Right renal cortex interstitium (tissue), 3 donors: Measurements from ENCODE around the gene KIRREL3. TPM values are rescaled to one million over a fixed set of nuclear protein-coding genes. Genes with fewer than 3 reads are reported as not detected.

Experiments
- DNase-seq, 3 donors: peaks; one replicate each; pipeline ENCODE4 v3.0.0-alpha.2; 2013; ENCODE audit warnings: low read depth in 3 of 3, low spot score in 2 of 3
- polyA plus RNA-seq, 3 donors: library from polyadenylated mRNA; unstranded; fragments of 120-200 nt; gene quantifications; one replicate each; pipeline ENCODE4 v1.2.1, GENCODE V29; 2013; ENCODE audit not compliant: insufficient read length in 3 of 3

Gene KIRREL3
- polyA plus RNA-seq, 3 donors: 1.2 to 1.4 (median 1.3) TPM

DNA sequence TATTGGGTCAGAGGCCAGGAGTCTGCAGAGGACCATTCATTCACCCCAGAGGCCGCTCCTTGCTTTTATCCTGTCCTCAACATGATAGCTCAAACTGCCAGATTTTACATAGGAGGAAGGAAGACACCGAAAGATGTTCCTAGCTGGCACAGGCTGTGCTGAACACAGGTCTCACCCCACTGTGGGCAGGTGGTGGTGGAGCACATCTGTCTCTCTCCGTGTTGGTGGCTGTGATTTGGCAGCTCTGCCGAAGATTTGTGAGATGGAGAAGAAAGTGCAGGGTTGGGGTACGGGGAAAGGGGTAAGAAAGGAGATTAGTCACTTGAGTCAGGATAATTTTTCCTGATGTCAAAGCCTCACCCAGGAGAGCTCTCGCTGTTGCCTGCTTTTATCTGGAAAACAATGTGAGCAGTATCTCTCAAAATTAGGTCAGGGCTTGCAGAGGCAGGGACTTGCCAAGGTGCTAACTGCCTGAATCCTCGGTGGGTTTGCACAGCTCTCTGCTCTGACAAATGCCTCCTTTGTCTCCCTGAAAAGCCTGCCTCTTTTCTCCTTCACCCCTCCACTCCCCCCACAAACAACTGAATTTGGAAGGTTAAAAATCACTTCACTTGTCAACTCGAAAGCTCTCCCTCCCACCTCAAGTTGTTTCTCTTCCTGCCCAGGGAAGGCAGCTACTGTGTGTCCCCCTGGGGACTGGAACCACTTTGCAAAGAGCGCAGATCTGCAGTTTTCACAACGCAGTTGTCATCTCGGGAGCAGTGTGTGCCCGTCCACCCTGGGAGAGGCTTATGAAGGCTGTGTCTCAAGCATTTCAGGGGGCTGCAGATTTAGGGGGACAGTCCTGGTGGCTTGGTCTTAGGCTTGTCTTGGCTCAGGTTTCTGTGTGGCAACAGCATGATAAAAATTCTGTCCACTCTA is 345.4 kb downstream of the KIRREL3 start:
- DNase-seq: no peak

DNA sequence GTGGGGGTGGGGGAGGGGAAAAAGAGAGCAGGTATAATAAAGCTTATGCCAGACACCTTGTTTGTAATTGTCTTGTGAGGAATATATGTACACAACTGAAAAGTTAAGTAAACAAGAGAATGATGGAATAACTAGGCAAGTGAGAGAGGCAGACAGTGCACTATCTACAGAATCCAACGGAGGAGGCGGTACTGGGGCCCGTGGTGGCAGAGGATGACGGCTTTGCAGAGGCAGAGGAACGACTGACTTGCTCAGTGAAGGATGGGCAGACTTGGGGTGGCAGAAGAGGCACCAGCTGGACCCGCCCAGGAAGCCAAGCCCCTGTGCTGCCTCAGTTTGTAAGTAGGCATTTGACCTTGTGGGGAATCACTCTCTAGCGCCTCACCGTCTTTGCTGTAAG is 347.5 kb downstream of the KIRREL3 start:
- DNase-seq: no peak

GRCh38 chr11:126647735-126648134 is 352.8 kb downstream of the KIRREL3 start:
- DNase-seq: no peak

GRCh38 chr11:126646701-126647557 is 353.6 kb downstream of the KIRREL3 start:
- DNase-seq: no peak

- DNase-seq: no peak
Measured at GRCh38 chr11:126645186-126645585, 355.4 kb downstream of the KIRREL3 start.

GRCh38 chr11:126640186-126640585 is 360.4 kb downstream of the KIRREL3 start:
- no peak for DNase-seq

DNA sequence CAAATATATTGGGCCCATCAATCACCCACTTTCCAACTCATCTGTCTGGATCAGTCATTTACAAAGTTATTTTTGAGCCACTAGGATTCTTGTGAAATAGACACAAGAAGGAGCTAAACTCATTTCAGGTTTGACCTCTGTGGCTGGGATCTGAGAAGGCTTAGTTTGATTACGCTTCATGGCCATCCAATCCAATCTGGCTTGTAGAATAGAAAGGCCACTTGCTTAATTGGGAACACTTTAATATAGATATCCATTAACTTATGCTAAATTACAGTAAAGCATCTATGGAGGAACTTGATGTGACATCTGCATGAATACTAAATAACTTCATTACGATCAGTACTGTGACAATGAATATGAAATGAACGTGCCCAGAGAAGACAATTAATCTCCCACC is 360.9 kb downstream of the KIRREL3 start:
- DNase-seq: no peak

DNA sequence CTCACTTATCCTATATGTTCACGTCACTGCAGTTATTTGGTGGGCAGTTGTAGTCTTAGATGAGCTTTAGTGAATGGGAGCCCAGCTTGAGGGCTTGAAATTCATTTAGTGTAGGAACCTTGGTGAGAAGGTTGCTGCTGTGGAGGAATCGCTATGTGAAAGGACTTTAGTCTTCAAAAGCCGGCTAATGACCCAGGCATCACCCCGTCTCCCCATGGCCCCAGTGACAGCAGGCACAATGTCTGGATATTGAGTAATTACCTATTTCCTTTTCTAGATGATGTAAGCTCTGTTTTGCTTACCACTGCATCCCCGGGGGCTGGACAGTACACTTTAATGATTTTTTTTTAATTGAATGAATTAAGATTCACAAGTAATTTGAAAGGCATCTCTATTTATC is 361.9 kb downstream of the KIRREL3 start:
- DNase-seq: no peak

DNA sequence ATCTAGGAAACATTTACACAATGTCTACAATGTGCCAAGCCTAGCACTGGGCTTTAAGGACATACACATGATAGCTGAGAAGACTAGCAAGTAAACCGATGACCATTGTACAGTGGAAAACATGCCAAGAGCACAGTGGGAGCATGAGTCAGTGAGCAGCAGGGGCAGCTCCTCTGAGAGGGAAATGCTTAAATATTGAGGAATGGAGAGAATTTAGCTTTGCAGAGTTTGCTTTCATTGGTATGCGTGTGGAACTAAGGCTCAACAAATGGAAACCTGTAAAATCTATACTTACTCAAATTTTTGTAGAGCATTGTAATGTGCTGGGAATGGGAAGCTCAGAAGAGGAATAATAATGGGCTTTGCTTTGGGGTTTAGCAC is 362.8 kb downstream of the KIRREL3 start:
- no peak for DNase-seq

- DNase-seq: no peak
Measured at GRCh38 chr11:126636911-126637794, 363.4 kb downstream of the KIRREL3 start.

DNA sequence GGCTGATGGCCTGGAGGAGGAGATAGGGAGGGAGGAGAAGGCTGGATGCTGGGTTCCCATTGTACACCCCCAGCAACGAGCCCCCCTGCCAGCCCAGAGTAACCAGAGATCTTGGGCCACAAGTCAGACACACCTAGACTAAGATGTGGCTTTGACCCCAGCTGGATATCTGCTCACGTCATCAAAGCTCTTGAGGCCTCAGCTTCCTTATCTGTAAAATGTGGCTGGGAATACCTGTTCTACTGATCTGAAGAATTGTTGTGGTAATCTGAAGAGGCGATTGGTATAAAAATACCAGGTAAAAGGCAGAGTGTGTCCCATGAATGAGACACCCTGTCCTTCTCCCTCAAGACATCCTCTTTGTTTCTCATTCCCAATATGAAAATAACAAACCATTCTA is 365.1 kb downstream of the KIRREL3 start:
- DNase-seq: no peak

DNA sequence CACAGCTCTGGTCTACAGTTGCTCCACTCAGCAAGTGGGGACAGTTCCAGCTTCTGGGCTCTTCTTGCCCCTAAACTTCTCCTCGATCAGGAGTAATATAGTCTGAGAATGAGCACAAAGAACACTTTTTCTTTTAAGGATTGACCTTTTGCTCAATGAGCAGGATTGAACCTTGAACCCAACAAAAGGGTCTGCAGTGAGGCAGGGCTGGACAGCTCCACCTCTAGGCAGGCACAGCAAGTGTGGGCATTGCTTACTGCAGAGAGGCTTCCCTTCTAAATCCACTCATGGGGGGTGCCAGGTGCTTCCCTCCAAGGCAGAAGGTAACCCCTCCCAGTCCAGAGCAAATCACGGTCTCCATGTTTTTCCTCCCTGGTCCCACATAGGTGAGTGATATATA is 365.6 kb downstream of the KIRREL3 start:
- DNase-seq: no peak

DNA sequence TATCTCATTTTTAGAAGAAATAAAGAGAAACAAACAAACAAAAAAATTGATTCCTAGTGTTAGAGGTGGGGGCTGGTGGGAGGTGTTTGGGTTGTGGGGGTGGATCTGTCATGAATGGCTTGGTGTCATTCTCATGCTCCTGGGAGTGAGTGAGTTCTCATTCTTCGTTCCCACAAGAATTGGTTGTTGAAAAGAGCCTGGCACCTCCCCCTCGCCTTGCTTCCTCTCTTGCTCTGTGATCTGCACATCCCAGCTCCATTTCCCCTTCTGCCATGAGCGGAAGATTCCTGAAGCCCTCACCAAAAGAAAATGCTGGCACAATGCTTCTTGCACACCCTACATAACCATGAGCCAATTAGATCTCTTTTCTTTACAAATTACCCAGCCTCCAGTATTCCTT is 367.2 kb downstream of the KIRREL3 start:
- no peak for DNase-seq

DNA sequence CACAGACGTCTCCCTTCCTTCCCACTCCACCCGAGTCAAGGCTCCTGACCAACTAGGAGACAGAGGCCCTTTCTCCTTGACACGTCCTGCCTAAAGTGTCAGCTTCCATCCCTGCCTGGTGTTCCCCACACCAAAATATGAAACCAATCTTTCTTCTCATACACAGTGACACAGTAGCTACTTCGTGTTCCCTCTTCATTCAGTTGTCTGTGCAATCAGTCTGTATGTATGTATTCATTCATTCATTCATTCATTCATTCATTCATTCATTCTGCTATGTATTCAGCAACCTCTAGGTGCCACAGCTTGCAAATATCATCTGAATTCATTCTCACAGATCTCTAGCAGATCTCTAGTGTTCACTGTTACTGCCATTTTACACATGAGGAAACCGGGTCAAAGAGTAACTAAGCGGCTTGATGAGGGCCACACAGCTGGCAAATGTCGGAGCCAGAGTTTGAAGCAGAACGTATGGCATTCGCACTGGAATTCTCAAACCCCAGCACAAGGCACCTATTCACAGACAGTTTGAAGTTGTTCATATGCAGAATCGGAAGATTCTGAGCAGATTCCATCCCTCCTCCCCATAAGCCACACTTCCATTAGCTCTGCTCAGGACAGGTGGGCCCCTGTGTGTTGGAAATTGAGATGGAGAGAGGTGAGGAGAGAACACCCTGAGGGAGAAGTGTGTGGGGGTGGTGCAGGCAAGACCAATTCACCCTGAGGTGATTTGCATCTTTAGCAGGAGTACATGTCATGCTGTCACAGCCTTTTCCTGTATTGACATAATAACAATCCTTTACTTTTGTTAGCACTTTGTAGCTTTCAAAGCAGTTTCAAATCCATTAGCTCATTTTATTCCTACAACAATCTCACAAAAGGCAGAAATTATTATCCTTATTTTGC is 369.4 kb downstream of the KIRREL3 start:
- no peak for DNase-seq

GRCh38 chr11:126630488-126630887 is 370.1 kb downstream of the KIRREL3 start:
- DNase-seq: no peak

GRCh38 chr11:126628790-126629621 is 371.6 kb downstream of the KIRREL3 start:
- no peak for DNase-seq

DNA sequence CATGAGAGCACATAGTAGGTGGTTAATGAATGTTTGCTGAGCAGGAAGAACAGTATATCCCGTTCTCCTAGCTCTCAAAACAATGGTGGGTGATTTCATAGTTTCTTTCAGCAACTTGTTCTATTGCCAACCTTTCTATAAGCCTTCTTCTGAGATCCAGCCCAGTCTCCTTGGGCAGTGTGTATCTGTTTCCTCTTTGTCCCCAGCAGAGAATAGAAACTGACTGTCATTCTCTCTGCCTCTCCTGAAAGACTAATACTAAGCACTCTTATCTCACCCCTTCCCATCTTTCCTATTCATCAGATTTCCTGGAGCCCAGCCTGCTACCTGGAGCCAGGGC is 372.1 kb downstream of the KIRREL3 start:
- DNase-seq: no peak

DNA sequence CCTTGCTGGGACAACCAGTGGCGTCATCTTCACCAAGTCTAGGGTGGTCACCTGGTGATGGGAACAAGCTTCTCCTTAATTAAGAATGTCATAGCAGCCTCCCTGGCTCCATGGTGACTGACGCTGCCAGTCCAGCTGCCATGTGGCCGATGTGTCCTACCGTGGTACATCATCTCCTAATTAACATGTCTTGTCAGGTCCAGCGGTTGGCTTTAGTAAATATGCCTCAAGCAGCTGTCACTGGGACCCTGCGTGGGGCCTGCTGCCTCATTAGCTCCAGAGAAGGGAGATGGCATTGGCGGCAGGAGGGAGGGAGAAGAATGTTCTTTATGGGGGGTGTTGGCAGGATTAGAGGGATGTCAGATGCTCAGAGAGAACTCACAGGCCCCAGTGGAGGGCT is 373.1 kb downstream of the KIRREL3 start:
- no peak for DNase-seq

DNA sequence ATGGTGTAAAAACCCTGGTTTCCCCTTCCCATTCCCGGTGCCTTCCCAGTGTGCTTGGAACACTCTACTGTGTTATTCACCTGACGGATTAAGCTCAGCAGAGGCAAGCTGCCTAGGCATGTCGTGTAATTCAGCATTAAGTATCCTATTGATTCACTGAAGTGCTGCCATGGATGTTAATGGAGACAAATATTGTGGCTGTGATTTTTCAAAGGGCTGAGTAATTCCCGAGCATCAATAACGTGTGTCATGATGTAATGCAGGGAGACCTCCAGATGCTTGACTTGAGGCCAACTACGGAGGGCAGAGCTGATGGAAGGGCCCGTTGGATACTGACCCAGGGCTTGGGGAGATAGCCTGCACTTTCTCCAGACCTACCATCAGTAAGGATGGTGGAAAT is 376.1 kb downstream of the KIRREL3 start:
- DNase-seq: no peak
